Colonic mucosa (tissue), 4 donors: ENCODE data around the gene COL6A2. TPM values are rescaled to one million over a fixed set of nuclear protein-coding genes. Genes with fewer than 3 reads are reported as not detected.
A peak's percentile ranks its signal among the peaks of the same experiment; 100 is the strongest.

Source experiments
- DNase-seq: peaks from one replicate; pipeline ENCODE4 v3.0.0-alpha.2; 2020
- H3K27ac ChIP-seq: fragments of 200-600 bp; one replicate; pipeline ENCODE4 v1.8.0; 2021
- H3K27me3 ChIP-seq: fragments of 200-600 bp; one replicate; pipeline ENCODE4 v1.8.0; 2021
- H3K36me3 ChIP-seq: fragments of 200-600 bp; one replicate; pipeline ENCODE4 v1.8.0; 2021
- H3K4me1 ChIP-seq: fragments of 200-600 bp; one replicate; pipeline ENCODE4 v1.8.0; 2021; ENCODE audit warnings: mild to moderate bottlenecking
- H3K4me3 ChIP-seq: fragments of 200-600 bp; one replicate; pipeline ENCODE4 v1.8.0; 2021
- H3K9ac ChIP-seq, 2 donors: one replicate each; pipeline ENCODE4 v1.7.0; 2013; ENCODE audit warnings: control low read depth in 2 of 2, low read depth in 2 of 2, low read length in 2 of 2
- H3K9me3 ChIP-seq: fragments of 200-600 bp; one replicate; pipeline ENCODE4 v1.8.0; 2021
- intact Hi-C: fragments of 100-400 bp; cut with DNase I; formaldehyde crosslinking; loops from one replicate; pipeline ENCODE4 v1.14.1; 2022
- total RNA-seq, 2 donors: library from RNA; stranded (reverse); fragmentation: NEBNext Ultra II Directional in 1 of 2; extraction: Animal tissue kit (Norgen Biotek cat#: 25700) in 1 of 2; gene quantifications; one replicate each; pipeline ENCODE4 v1.2.1, GENCODE V29; 2021
- TF ChIP-seq, protein P1 (sequence below): fragments of 200-600 bp; IDR thresholded peaks from one replicate; pipeline ENCODE4 v1.8.0; 2022; ENCODE audit warnings: antibody characterized with exemption, mild to moderate bottlenecking
- donor health status: healthy.
- donor health status: DM: no; HTN: no; CAD: no.
- donor health status: DM: no; HTN: no; CAD: no.

COL6A2 gene
- total RNA-seq, 2 donors from 2014 or later: 55.7 to 190 TPM

DNA sequence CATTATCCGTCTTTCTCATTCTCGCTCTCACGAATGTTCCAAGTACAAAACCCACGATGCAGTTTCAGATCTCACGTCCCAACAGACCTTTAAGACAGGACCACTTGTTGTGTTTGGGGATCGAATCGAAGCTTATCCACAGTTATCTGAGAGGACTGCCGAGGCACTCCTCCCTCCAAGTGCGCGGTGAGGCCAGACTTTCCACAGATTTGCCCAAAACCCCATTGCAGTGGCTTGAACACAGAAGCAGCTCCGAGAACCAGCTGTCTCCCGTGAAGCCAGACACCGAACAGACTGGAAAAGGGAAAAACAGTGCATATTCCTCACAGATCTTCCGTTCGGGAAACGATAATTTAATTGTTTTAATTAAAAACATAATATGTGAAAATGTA is 46.5 kb upstream of the COL6A2 start:
- no peaks in the 10 kb centered on the region for H3K4me1 ChIP-seq
- intact Hi-C loops: no loop called here
- no peaks in the 10 kb centered on the region for H3K9me3 ChIP-seq
- H3K36me3 ChIP-seq: no peaks in the 10 kb centered on the region
- H3K4me3 ChIP-seq: no peak overlapping the region
- H3K9ac ChIP-seq: no peak overlapping the region
- no peaks in the 10 kb centered on the region for H3K27me3 ChIP-seq
- no peak for DNase-seq
- no peak overlapping the region for H3K27ac ChIP-seq
- TF ChIP-seq, protein P1, sequence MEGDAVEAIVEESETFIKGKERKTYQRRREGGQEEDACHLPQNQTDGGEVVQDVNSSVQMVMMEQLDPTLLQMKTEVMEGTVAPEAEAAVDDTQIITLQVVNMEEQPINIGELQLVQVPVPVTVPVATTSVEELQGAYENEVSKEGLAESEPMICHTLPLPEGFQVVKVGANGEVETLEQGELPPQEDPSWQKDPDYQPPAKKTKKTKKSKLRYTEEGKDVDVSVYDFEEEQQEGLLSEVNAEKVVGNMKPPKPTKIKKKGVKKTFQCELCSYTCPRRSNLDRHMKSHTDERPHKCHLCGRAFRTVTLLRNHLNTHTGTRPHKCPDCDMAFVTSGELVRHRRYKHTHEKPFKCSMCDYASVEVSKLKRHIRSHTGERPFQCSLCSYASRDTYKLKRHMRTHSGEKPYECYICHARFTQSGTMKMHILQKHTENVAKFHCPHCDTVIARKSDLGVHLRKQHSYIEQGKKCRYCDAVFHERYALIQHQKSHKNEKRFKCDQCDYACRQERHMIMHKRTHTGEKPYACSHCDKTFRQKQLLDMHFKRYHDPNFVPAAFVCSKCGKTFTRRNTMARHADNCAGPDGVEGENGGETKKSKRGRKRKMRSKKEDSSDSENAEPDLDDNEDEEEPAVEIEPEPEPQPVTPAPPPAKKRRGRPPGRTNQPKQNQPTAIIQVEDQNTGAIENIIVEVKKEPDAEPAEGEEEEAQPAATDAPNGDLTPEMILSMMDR: no peak

DNA sequence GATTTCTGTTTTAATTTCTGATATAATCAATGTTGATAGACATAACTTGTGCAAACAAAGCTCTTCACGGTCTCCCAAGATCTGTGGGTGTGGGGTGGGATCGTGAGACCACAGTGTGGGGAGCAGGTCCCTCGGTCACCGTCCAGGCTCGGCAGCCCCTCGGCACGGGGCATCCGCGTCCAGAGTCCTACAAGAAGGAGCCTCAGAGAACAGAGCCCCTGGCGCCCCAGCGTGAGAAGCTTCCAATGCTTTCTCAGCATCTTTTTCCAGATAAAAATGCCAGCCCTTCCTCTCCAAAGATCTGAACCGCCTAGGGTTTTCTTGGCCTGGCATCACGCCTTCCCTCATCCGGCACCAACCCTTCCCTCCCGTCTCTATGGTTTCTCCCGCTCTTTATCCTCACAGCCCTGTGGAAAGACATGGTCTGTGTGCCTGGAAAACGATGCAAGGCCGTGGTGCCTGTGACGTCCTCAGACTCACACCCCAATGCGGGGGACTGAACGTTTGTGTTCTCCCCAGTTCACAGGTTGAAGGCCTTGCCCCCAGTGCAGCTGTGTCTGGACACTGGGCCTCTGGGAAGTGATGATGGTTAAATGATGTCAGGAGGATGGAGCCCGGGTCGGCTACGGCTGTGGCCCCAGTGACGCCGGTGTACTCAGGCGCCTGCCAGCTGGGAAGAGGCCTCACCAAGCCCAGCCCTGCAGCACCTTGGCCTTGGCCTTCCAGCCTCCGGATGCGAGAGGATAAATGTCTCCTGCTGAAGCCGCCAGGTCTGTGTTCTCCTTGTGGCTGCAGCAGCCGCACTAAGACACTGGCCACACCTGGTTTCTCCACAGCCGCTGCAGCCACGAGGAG is 45.9 kb upstream of the COL6A2 start:
- intact Hi-C loops: no loop called here
- TF ChIP-seq, protein P1: no peak
- Histone ChIP-seq H3K4me3 (no peak overlapping the region), H3K4me1 (no peaks in the 10 kb centered on the region), H3K27ac (no peak overlapping the region), H3K36me3 (no peaks in the 10 kb centered on the region), H3K9me3 (no peaks in the 10 kb centered on the region), H3K9ac (no peak overlapping the region), H3K27me3 (no peaks in the 10 kb centered on the region)
- no peak for DNase-seq

DNA sequence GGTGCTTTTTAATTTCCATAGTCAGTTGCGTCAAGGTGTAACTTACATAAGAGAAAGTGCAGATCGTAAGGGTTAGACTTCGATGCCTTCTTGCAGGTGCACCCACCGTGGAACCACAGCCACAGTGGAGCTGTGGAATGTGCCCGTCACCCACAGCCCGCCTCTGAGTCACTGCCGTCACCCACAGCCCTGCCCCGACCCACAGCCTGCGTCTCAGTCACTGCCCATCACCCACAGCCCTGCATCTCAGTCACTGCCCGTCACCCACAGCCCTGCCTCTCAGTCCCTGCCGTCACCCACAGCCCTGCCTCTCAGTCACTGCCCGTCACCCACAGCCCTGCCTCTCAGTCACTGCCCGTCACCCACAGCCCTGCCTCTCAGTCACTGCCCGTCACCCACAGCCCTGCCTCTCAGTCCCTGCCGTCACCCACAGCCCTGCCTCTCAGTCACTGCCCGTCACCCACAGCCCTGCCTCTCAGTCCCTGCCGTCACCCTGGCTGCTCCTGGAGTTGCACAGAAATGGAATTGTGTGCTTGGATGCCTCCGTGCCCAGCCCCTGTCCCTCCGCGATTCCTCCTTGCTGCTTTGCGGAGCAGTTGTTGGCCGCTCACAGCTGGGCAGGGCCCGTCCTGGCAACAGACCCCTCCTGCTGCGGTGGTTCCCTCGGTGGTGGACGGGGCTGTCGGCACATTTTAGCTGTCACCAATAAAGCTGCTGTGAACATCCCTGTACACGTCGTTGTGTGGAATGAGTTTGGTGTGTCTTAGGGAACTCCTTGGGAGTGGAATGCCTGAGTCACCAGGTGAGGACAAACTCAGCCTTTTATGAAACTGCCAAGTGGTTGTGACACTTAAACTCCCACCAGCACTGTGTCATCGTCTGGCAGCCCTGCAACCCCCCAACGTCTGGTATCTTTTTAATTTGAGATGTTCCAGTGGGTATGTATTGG is 44.9 kb upstream of the COL6A2 start:
- no peaks in the 10 kb centered on the region for H3K4me1 ChIP-seq
- no peak overlapping the region for H3K4me3 ChIP-seq
- TF ChIP-seq, protein P1: no peak
- no peaks in the 10 kb centered on the region for H3K36me3 ChIP-seq
- DNase-seq: no peak
- no peak overlapping the region for H3K27ac ChIP-seq
- no peak overlapping the region for H3K9ac ChIP-seq
- intact Hi-C loops: no loop called here
- no peaks in the 10 kb centered on the region for H3K9me3 ChIP-seq
- H3K27me3 ChIP-seq: no peaks in the 10 kb centered on the region

DNA sequence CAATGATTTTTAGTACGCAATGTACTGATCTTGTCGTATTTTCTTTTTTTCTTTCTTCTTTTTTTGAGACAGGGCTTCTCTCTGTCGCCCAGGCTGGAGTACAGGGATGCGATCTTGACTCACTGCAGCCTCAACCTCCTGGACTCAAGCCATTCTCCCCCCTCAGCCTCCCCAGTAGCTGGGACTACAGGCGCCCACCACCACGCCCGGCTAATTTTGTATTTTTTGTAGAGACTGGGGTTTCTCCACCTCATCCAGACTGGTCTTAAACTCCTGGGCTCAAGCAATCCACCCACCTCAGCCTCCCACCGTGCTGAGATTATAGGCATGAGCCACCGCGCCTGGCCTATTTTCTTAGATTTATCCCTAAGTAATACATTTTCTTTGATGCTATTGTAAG is 43.9 kb upstream of the COL6A2 start:
- no peaks in the 10 kb centered on the region for H3K4me1 ChIP-seq

DNA sequence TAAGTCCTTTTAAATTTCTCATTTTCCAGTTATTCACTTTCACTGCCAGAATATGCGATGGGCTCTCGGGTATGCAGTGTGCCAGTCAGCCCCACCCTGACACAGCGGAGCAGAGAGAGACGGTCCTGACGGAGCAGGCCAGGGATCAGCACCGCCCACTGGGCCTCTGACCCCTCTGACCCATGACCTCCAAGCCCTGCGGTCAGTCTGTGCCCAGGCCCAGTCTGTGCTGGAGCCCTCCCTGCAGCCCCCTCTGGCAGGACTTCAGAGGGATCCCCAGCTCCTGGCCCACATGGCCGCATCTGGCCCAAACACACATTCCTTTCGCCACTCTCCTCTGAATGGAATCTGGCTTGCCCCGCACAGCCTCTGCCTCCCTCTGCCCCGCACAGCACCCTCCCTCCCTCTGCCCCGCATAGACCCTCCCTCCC is 43.4 kb upstream of the COL6A2 start:
- H3K4me1 ChIP-seq: no peaks in the 10 kb centered on the region

More for the DNA sequence above, 43.9 kb upstream of the COL6A2 start:
- peak overlapping the region; percentile 12 for H3K27ac ChIP-seq
- TF ChIP-seq, protein P1: no peak
- no peak overlapping the region for H3K4me3 ChIP-seq
- intact Hi-C loops: no loop called here
- no peaks in the 10 kb centered on the region for H3K36me3 ChIP-seq
- no peaks in the 10 kb centered on the region for H3K27me3 ChIP-seq
- DNase-seq: no peak
- H3K9me3 ChIP-seq: no peaks in the 10 kb centered on the region
- H3K9ac ChIP-seq: no peak overlapping the region

More for the DNA sequence above, 43.4 kb upstream of the COL6A2 start:
- Histone ChIP-seq H3K27me3 (no peaks in the 10 kb centered on the region), H3K9ac (no peak overlapping the region), H3K9me3 (no peaks in the 10 kb centered on the region), H3K27ac (peak overlapping the region; percentile 12), H3K36me3 (no peaks in the 10 kb centered on the region), H3K4me3 (no peak overlapping the region)
- TF ChIP-seq, protein P1: no peak
- no peak for DNase-seq
- intact Hi-C loops: no loop called here
